Measurements from ENCODE around the gene S100A4. TPM values are rescaled to one million over a fixed set of nuclear protein-coding genes. Genes with fewer than 3 reads are reported as not detected.

Gene S100A4
- polyA plus RNA-seq, 1 experiment, result 20.0 TPM

GRCh38 chr1:153548722-153549688 lies 3.4 kb upstream of the S100A4 start, which contains the start of gene S100A3:
Gene S100A3, minus strand, starts transcription at chr1:153549258. Its CDS starts 773 bp downstream, at chr1:153548485.
- H3K4me3 ChIP-seq (ENCODE audit: low read depth, low read length), result no peak within 1 kb of the TSS
- ChIA-PET POLR2A (interaction anchor here (0.8 kb wide), 1 partner anchor 14 kb away, joined by 3 read pairs; no protein-coding TSS in a partner anchor), CTCF (interaction anchor here (1.8 to 3.5 kb wide), 3 partner anchors 16 to 38 kb away, joined by 7 to 22 read pairs (median 10); no protein-coding TSS in a partner anchor)
- TF ChIP-seq CTCF (IDR thresholded peaks at IDR 0.05; ENCODE audit: low read depth, low read length), result no peak
- no peaks in the 10 kb centered on the region; the same call in 1 of the 2 replicates for H3K9me3 ChIP-seq (ENCODE audit: control insufficient read depth, insufficient read depth, low read length)
- no peak for DNase-seq (ENCODE audit: low read depth, low spot score)
- no peaks in the 10 kb centered on the region for H3K27me3 ChIP-seq (ENCODE audit: control insufficient read depth, insufficient read depth, low read length)
- H3K27ac ChIP-seq (ENCODE audit: low read depth, low read length), result peak within 1 kb of the TSS; percentile 65

- no peak for TF ChIP-seq CTCF (IDR thresholded peaks at IDR 0.05; ENCODE audit: low read depth, low read length)
- CTCF ChIA-PET, result interaction anchor here (0.6 to 1.8 kb wide), 2 partner anchors 15 to 179 kb away, joined by 5 to 7 read pairs; no protein-coding TSS in a partner anchor
- DNase-seq (ENCODE audit: low read depth, low spot score), result no peak
- POLR2A ChIA-PET, result no interaction called here
- Histone ChIP-seq H3K27me3 (ENCODE audit: control insufficient read depth, insufficient read depth, low read length) (no peaks in the 10 kb centered on the region), H3K27ac (ENCODE audit: low read depth, low read length) (no peak overlapping the region), H3K9me3 (ENCODE audit: control insufficient read depth, insufficient read depth, low read length) (no peaks in the 10 kb centered on the region; the same call in 1 of the 2 replicates), H3K4me3 (ENCODE audit: low read depth, low read length) (no peak overlapping the region)
These were observed 2.2 kb upstream of the S100A4 start for GRCh38 chr1:153547560-153548551.

- POLR2A ChIA-PET, result interaction anchor here (3.1 kb wide), 1 partner anchor 12 kb away, joined by 35 read pairs; the partner anchor contains the start of gene S100A6
- Histone ChIP-seq H3K27ac (ENCODE audit: low read depth, low read length) (no peak overlapping the region), H3K9me3 (ENCODE audit: control insufficient read depth, insufficient read depth, low read length) (no peaks in the 10 kb centered on the region; the same call in 1 of the 2 replicates), H3K27me3 (ENCODE audit: control insufficient read depth, insufficient read depth, low read length) (no peaks in the 10 kb centered on the region), H3K4me3 (ENCODE audit: low read depth, low read length) (no peak overlapping the region)
- TF ChIP-seq CTCF (IDR thresholded peaks at IDR 0.05; ENCODE audit: low read depth, low read length), result 0 out of 2 replicates have a peak, but pooled peaks have one; percentile 6
- CTCF ChIA-PET, result interaction anchor here (0.6 to 3.6 kb wide), 4 partner anchors 14 to 225 kb away, joined by 5 to 20 read pairs (median 10); no protein-coding TSS in a partner anchor
- DNase-seq (ENCODE audit: low read depth, low spot score), result no peak
These were observed 1.4 kb upstream of the S100A4 start for GRCh38 chr1:153546796-153547559.

DNA sequence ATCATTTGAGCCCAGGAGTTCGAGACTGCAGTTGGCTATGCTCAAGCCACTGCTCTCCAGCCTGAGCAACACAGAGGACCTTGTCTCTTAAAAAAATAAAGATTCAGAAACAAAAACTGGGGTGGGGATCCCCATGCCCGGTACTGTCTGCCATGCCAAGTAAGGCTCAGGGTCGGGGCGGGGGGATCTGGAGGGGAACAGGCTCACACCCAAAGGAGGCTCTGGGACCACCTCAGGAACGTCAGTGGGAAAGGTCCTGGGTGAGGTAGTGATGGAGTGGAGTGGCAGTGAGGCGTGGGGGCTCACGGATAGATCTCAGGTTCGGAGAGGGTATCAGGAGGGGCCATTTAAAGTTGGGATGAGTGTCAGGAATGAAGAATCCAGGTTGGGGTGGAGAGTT lies 765 bp upstream of the S100A4 start:
- Histone ChIP-seq H3K27ac (ENCODE audit: low read depth, low read length) (no peak overlapping the region), H3K27me3 (ENCODE audit: control insufficient read depth, insufficient read depth, low read length) (no peaks in the 10 kb centered on the region), H3K4me3 (ENCODE audit: low read depth, low read length) (no peak overlapping the region), H3K9me3 (ENCODE audit: control insufficient read depth, insufficient read depth, low read length) (no peaks in the 10 kb centered on the region; the same call in 1 of the 2 replicates)
- no peak for DNase-seq (ENCODE audit: low read depth, low spot score)
- POLR2A ChIA-PET, result interaction anchor here (3.1 kb wide), 1 partner anchor 11 kb away, joined by 35 read pairs; the partner anchor contains the start of gene S100A6
- CTCF ChIA-PET, result interaction anchor here (1.2 to 3.6 kb wide), 3 partner anchors 13 to 194 kb away, joined by 4 to 20 read pairs (median 11); no protein-coding TSS in a partner anchor
- TF ChIP-seq CTCF (IDR thresholded peaks at IDR 0.05; ENCODE audit: low read depth, low read length), result no peak

Measured in AG04450 (cell line).